Measurements from ENCODE around the gene ABCC6. TPM values are rescaled to one million over a fixed set of nuclear protein-coding genes. Genes with fewer than 3 reads are reported as not detected.

Gene ABCC6
- total RNA-seq, 1 donor from 2014 or later: 1.5 TPM

DNA sequence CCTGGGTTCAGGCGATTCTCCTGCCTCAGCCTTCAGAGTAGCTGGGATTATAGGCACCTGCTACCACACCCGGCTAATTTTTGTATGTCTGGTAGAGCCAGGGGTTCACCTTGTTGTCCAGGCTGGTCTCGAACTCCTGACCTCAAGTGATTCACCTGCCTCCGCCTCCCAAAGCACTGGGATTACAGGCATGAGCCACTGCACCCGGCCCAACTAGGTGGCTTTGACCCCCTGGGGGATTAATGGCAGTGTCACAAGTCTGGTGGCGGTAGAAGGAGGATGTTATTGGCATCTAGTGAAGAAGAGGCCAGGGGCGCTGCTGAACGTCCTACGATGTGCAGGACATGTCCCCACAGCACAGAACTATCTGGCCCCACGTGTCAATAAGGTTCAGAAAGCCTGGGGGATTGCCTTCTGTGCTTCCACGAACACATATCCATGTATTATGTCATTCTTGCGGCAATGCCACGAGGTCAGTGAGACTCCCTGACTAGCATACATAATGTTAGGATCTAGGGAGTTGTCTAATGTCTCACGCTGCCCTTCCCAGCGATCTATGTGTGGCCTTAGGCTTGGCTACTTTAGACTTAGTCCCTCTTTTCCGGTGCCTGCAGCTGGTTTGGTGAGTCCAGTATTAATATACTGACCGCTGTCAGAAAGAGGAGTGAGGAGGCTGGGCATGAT lies 75.8 kb downstream of the ABCC6 start:
- no peak for DNase-seq (ENCODE audit: low spot score)
- H3K36me3 Mint-ChIP-seq (ENCODE audit: low read depth): peaks cover 9% of the 10 kb centered on the region
- H3K27ac Mint-ChIP-seq (ENCODE audit: unreplicated experiment): no peak overlapping the region
- no peaks in the 10 kb centered on the region for H3K9me3 Mint-ChIP-seq (ENCODE audit: low read depth)
- TF ChIP-seq, protein P1, sequence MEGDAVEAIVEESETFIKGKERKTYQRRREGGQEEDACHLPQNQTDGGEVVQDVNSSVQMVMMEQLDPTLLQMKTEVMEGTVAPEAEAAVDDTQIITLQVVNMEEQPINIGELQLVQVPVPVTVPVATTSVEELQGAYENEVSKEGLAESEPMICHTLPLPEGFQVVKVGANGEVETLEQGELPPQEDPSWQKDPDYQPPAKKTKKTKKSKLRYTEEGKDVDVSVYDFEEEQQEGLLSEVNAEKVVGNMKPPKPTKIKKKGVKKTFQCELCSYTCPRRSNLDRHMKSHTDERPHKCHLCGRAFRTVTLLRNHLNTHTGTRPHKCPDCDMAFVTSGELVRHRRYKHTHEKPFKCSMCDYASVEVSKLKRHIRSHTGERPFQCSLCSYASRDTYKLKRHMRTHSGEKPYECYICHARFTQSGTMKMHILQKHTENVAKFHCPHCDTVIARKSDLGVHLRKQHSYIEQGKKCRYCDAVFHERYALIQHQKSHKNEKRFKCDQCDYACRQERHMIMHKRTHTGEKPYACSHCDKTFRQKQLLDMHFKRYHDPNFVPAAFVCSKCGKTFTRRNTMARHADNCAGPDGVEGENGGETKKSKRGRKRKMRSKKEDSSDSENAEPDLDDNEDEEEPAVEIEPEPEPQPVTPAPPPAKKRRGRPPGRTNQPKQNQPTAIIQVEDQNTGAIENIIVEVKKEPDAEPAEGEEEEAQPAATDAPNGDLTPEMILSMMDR (IDR thresholded peaks at IDR 0.05): no peak
- H3K27me3 Mint-ChIP-seq (ENCODE audit: low read depth): no peaks in the 10 kb centered on the region
- H3K4me3 Mint-ChIP-seq (ENCODE audit: unreplicated experiment): no peak overlapping the region
- peaks cover 9% of the 10 kb centered on the region for H3K4me1 Mint-ChIP-seq (ENCODE audit: low read depth)

DNA sequence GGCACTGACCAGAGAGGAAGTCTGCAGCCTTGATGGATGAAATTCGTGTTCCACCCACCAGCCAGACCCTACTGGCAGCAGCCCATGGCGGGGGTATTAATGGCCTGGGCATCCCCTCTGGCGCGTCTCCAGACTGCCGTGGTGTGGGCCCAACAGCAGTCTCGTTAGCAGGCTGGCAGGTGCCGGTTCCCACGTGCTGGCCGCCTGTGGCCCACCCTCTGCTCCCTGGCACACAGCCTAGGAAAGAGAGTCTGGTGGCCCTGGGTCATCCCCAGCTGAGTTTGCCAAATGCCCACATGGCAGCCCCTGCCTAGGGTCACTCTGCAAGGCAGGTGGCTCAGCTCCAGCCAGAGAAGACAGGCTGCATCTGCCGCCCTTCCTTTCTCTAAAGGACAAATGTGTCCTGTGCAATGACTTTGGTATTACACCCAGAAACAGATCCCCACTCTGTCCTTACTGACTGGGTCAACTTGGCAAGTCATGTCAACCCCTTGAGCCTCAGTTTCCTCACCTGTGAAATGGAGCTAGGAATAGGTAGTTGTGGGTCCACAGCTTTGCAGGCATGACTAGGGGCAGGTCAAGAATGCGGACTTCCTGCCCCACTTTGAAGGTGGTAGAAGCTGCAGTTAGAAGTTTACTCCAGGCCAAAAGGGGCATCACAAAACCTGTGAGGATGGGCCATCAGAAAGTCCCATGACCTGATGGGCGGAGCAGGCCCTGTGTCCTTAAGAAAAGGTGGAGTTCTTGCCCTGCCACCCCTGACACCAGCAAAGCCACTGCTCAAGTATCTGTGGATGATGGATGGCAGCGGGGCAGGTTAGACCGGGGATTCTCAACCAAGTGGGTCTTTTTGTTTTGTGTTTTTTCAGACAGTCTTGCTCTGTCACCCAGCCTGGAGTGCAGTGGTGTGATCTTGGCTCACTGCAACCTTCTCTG lies 76.6 kb downstream of the ABCC6 start:
- Mint-ChIP-seq H3K27ac (ENCODE audit: unreplicated experiment) (no peak overlapping the region), H3K4me3 (ENCODE audit: unreplicated experiment) (no peak overlapping the region), H3K27me3 (ENCODE audit: low read depth) (no peaks in the 10 kb centered on the region), H3K4me1 (ENCODE audit: low read depth) (peaks cover 9% of the 10 kb centered on the region), H3K36me3 (ENCODE audit: low read depth) (peaks cover 14% of the 10 kb centered on the region), H3K9me3 (ENCODE audit: low read depth) (no peaks in the 10 kb centered on the region)
- TF ChIP-seq, protein P1 (IDR thresholded peaks at IDR 0.05): no peak
- DNase-seq (ENCODE audit: low spot score): no peak

DNA sequence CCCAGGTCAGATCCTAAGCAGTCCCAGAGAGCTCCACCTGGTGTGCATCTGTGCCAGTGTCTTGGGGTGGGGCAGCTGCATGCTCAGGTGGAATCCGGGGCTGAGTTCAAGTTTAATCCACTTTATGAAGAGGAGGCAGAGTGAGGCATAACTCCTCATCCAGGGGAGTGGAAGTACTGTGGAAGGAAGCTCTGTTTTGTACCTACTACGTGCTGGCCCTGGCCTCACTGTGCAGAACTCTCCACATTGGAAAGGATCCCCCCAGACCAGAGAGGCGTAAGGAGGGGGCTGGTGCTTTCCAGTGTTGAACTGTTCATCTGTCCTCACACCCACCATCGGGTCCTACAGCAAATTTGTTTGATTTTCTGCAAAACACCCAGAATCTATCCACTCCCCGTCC lies 78.0 kb downstream of the ABCC6 start:
- Mint-ChIP-seq H3K27me3 (ENCODE audit: low read depth) (no peaks in the 10 kb centered on the region), H3K36me3 (ENCODE audit: low read depth) (peaks cover 21% of the 10 kb centered on the region), H3K4me1 (ENCODE audit: low read depth) (peaks cover 9% of the 10 kb centered on the region), H3K4me3 (ENCODE audit: unreplicated experiment) (no peak overlapping the region), H3K27ac (ENCODE audit: unreplicated experiment) (no peak overlapping the region), H3K9me3 (ENCODE audit: low read depth) (no peaks in the 10 kb centered on the region)
- TF ChIP-seq, protein P1 (IDR thresholded peaks at IDR 0.05): peak; percentile 21
- no peak for DNase-seq (ENCODE audit: low spot score)

DNA sequence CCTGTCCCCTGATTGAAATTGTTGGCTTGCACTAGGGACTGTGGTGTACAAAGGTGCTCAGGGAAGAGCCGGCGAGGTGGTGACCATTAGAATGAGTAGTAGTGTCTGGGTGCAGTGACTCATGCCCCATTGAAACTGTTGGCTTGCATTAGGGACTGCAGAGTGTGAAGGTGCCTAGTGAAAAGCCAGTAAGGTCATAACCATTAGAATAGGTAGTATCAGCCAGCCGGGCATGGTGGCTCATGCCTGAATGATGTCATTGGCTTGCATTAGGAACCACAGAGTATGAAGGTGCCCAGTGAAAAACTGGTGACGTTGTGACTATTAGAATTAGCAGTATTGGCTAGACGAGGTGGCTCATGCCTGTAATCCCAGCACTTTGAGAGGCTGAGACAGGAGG lies 78.9 kb downstream of the ABCC6 start:
- peaks cover 26% of the 10 kb centered on the region for H3K36me3 Mint-ChIP-seq (ENCODE audit: low read depth)
- H3K27ac Mint-ChIP-seq (ENCODE audit: unreplicated experiment): no peak overlapping the region
- no peak overlapping the region for H3K4me3 Mint-ChIP-seq (ENCODE audit: unreplicated experiment)
- H3K9me3 Mint-ChIP-seq (ENCODE audit: low read depth): no peaks in the 10 kb centered on the region
- peaks cover 9% of the 10 kb centered on the region for H3K4me1 Mint-ChIP-seq (ENCODE audit: low read depth)
- TF ChIP-seq, protein P1 (IDR thresholded peaks at IDR 0.05): no peak
- no peak for DNase-seq (ENCODE audit: low spot score)
- no peaks in the 10 kb centered on the region for H3K27me3 Mint-ChIP-seq (ENCODE audit: low read depth)

DNA sequence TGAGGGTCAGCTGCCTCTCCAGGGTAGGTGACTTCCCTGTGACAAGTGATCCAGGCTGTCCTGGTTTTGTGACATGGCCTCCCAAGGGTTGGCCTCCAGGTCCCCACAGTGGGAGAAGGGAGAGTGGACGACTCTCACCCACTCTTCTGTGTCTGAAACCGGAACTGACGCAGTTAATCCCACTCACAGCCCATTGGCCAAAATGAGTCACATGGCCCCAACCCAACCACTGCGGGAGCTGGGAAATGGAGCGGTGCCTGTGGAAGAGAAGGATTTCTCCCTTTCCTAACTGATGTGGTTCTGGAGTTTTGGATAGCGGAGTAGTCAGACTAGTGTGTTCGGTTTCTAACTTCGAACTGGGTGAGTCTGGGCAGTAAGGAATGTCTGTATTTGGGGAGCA lies 79.4 kb downstream of the ABCC6 start:
- Mint-ChIP-seq H3K27ac (ENCODE audit: unreplicated experiment) (no peak overlapping the region), H3K36me3 (ENCODE audit: low read depth) (peaks cover 27% of the 10 kb centered on the region), H3K4me1 (ENCODE audit: low read depth) (peaks cover 8% of the 10 kb centered on the region), H3K4me3 (ENCODE audit: unreplicated experiment) (no peak overlapping the region), H3K27me3 (ENCODE audit: low read depth) (no peaks in the 10 kb centered on the region), H3K9me3 (ENCODE audit: low read depth) (no peaks in the 10 kb centered on the region)
- TF ChIP-seq, protein P1 (IDR thresholded peaks at IDR 0.05): no peak
- DNase-seq (ENCODE audit: low spot score): no peak
